A673 (cell line): Measurements from ENCODE around the gene SLC35G1. TPM values are rescaled to one million over a fixed set of nuclear protein-coding genes. Genes with fewer than 3 reads are reported as not detected.
A peak's percentile ranks its signal among the peaks of the same experiment; 100 is the strongest.

Experiments used
- BruUV-seq: library from RNA; stranded (reverse); fragments of 400-500 nt; replicated peaks from 2 replicates; lab custom pipeline; 2021; lab: Mats Ljungman, UMichigan
- CTCF ChIA-PET: fragments of 300-600 bp; sonication (Branson Sonifier 250); formaldehyde crosslinking; loops from one replicate; lab custom pipeline; 2022; ENCODE audit warnings: antibody characterized with exemption; lab: Charles Lee
- POLR2A ChIA-PET: fragments of 300-600 bp; sonication (Branson Sonifier 250); formaldehyde crosslinking; loops from one replicate; lab custom pipeline; 2022; ENCODE audit warnings: antibody characterized with exemption; ENCODE audit not compliant: low non-redundant PET; lab: Charles Lee
- DNase-seq: peaks from one replicate; pipeline ENCODE4 v3.0.0-alpha.2; 2015; ENCODE audit warnings: low spot score
- H3K27ac ChIP-seq: fragments of 200-600 bp; sonication (generic); 2 replicates; pipeline ENCODE4 v1.5.1; 2016; ENCODE audit warnings: mixed run types, low read depth, mild to moderate bottlenecking, mixed read lengths, antibody characterized with exemption, low read length; ENCODE audit not compliant: poor library complexity, severe bottlenecking
- H3K27me3 ChIP-seq: fragments of 200-600 bp; sonication (generic); replicated peaks from 2 replicates; pipeline ENCODE4 v1.6.1; 2017; ENCODE audit warnings: mixed run types, low read depth, mild to moderate bottlenecking, mixed read lengths, antibody characterized with exemption, low read length; ENCODE audit not compliant: insufficient read depth, poor library complexity
- H3K36me3 ChIP-seq: fragments of 200-600 bp; sonication (generic); 2 replicates; pipeline ENCODE4 v1.6.1; 2016; ENCODE audit warnings: mixed run types, mild to moderate bottlenecking, mixed read lengths, antibody characterized with exemption, low read length; ENCODE audit not compliant: insufficient read depth, poor library complexity, severe bottlenecking
- H3K4me1 ChIP-seq: fragments of 200-600 bp; sonication (generic); 2 replicates; pipeline ENCODE4 v1.6.1; 2017; ENCODE audit warnings: mixed run types, mild to moderate bottlenecking, mixed read lengths, antibody characterized with exemption, low read length; ENCODE audit not compliant: insufficient read depth, poor library complexity, severe bottlenecking
- H3K4me3 ChIP-seq: fragments of 200-600 bp; sonication (generic); 2 replicates; pipeline ENCODE4 v1.5.1; 2016; ENCODE audit warnings: low read depth, mixed run types, mild to moderate bottlenecking, mixed read lengths, low read length; ENCODE audit not compliant: poor library complexity, severe bottlenecking
- H3K9me3 ChIP-seq: fragments of 200-600 bp; sonication (generic); 2 replicates; pipeline ENCODE4 v1.6.1; 2016; ENCODE audit warnings: mixed run types, low read depth, mild to moderate bottlenecking, mixed read lengths, antibody characterized with exemption, low read length; ENCODE audit not compliant: poor library complexity, severe bottlenecking
- EZH2 ChIP-seq: fragments of 200-600 bp; sonication (generic); IDR thresholded peaks from 2 replicates; pipeline ENCODE4 v1.6.1; 2017; ENCODE audit warnings: borderline replicate concordance, low read depth, mild to moderate bottlenecking, mixed read lengths, antibody characterized with exemption, low read length; ENCODE audit not compliant: poor library complexity, severe bottlenecking
- intact Hi-C: fragments of 100-400 bp; cut with micrococcal nuclease; formaldehyde crosslinking; loops from one replicate; pipeline ENCODE4 v1.10.0; 2022; ENCODE audit not compliant: unreplicated experiment
- total RNA-seq: library from RNA; stranded (reverse); gene quantifications from 2 replicates; pipeline ENCODE4 v1.2.3, GENCODE V29; 2021
- TF ChIP-seq, protein P1 (sequence below): fragments of 300-800, 200-600 bp; sonication (generic); conservative IDR thresholded peaks from 2 replicates; pipeline ENCODE4 v1.5.1; 2017; ENCODE audit warnings: low read depth, mild to moderate bottlenecking, antibody characterized with exemption, low read length, moderate library complexity, mixed read lengths

Gene SLC35G1
- total RNA-seq, 1 experiment from 2014 or later, result 9.5 TPM

DNA sequence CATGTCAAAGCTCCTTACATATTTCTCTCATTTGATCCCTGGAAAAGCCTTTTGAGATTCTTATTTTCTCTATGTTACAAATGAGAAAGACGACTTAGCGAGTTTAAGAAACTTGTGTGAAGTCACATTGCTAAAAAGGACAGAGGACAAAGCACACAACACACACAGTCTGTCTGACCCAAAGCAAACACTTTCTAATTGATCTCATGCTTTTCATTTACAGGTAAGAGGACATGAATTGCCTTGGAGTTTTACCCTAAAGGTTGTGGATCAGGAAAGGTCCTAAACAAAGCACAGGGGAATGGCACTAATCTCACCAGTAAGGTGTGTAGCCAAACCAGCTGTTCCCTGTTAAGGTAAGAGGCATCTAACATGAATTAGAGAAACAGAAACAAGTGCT, 18.7 kb downstream of the SLC35G1 start:
- no TSS peak for BruUV-seq
- H3K27ac ChIP-seq, result no peak overlapping the region
- H3K4me3 ChIP-seq, result no peak overlapping the region
- no peaks in the 10 kb centered on the region for H3K27me3 ChIP-seq
- TF ChIP-seq EZH2, result no peak
- DNase-seq, result no peak
- CTCF ChIA-PET, result no interaction called here
- no peaks in the 10 kb centered on the region for H3K36me3 ChIP-seq
- no peaks in the 10 kb centered on the region for H3K4me1 ChIP-seq
- intact Hi-C loops, result no loop called here
- no peaks in the 10 kb centered on the region for H3K9me3 ChIP-seq
- POLR2A ChIA-PET, result no interaction called here

DNA sequence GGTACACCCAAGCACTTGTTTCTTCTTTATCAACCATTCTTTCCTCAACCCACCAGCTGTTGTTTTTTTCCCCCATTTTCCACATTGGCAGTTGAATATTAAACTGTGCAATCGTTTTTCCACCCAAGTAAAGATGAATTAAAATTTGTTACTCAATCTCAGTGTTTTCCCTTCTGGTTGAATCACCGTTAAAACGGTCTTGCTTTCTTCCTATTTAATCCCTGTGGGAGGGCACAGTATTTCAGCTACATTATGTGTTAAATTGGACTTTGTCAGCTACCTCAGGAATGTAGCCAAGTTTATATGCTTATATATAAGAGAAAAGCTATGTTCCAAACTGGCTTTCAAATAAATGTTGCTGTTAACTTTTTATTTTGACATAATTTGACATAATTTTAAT, 19.9 kb downstream of the SLC35G1 start:
- TF ChIP-seq, protein P1, sequence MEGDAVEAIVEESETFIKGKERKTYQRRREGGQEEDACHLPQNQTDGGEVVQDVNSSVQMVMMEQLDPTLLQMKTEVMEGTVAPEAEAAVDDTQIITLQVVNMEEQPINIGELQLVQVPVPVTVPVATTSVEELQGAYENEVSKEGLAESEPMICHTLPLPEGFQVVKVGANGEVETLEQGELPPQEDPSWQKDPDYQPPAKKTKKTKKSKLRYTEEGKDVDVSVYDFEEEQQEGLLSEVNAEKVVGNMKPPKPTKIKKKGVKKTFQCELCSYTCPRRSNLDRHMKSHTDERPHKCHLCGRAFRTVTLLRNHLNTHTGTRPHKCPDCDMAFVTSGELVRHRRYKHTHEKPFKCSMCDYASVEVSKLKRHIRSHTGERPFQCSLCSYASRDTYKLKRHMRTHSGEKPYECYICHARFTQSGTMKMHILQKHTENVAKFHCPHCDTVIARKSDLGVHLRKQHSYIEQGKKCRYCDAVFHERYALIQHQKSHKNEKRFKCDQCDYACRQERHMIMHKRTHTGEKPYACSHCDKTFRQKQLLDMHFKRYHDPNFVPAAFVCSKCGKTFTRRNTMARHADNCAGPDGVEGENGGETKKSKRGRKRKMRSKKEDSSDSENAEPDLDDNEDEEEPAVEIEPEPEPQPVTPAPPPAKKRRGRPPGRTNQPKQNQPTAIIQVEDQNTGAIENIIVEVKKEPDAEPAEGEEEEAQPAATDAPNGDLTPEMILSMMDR, result no peak
- no peak for TF ChIP-seq EZH2
- no TSS peak for BruUV-seq
- H3K27ac ChIP-seq, result no peak overlapping the region
- CTCF ChIA-PET, result no interaction called here
- POLR2A ChIA-PET, result no interaction called here
- peak; percentile 6 for DNase-seq
- H3K4me1 ChIP-seq, result no peaks in the 10 kb centered on the region
- intact Hi-C loops, result no loop called here
- H3K9me3 ChIP-seq, result no peaks in the 10 kb centered on the region
- no peaks in the 10 kb centered on the region for H3K27me3 ChIP-seq
- H3K36me3 ChIP-seq, result no peaks in the 10 kb centered on the region
- H3K4me3 ChIP-seq, result no peak overlapping the region

DNA sequence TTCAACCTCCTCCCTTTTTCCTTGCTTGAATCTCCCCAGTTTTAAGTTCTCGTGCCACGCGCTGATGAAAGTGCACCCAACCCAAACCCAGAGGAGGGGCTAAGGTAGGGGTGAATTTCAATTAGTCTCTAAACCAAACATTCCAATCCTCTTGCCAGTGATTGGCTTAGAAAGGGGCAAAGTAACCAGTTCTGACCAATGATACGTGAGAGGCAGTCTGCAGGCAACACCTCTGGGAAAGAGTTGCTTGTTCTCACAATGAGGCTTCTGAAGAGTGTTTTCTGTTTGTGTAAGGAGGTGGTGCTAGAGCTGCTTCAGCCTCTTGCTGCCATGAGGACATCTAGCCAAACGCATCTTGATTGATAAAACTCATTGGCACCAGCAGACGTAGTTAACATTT, 21.8 kb downstream of the SLC35G1 start:
- CTCF ChIA-PET, result no interaction called here
- H3K9me3 ChIP-seq, result no peaks in the 10 kb centered on the region

More for the DNA sequence above, 21.8 kb downstream of the SLC35G1 start:
- Histone ChIP-seq H3K4me3 (no peak overlapping the region), H3K27ac (no peak overlapping the region), H3K27me3 (no peaks in the 10 kb centered on the region), H3K4me1 (no peaks in the 10 kb centered on the region), H3K36me3 (no peaks in the 10 kb centered on the region)
- intact Hi-C loops, result no loop called here
- TF ChIP-seq, protein P1, result no peak
- TF ChIP-seq EZH2, result no peak
- peak; percentile 11 for DNase-seq
- BruUV-seq, result no TSS peak
- POLR2A ChIA-PET, result no interaction called here
